NCI-H82 treated with DMSO at 0.1 percent for 48 hours (cell line): ENCODE data around the gene KLF16.

Source experiments
- DNase-seq: peaks from one replicate; lab custom pipeline; 2025; ENCODE audit not compliant: unreplicated experiment; lab: John Stamatoyannopoulos, UW

Gene KLF16

DNA sequence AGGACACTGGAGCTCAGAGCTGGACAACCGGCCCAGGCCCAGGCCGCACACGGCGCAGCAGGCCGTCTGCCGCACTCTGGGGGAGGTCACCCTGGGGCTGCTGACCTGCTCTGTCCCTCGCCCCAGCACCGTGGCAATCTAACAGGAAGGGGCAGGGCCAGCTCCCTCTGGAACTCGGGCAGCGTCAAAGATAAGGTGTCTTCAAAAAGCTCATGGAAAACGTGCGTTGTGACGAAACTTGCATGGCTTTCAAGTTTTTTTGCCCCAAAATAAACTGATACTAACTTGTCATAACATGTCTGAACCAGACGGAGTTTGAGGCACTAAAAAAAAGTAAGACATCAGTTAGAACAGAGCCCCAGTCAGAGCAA, 39.1 kb downstream of the KLF16 start:
- no peak for DNase-seq

- no peak for DNase-seq
These were observed 39.7 kb downstream of the KLF16 start for GRCh38 chr19:1823539-1824251.

- DNase-seq, result no peak
These were observed 40.4 kb downstream of the KLF16 start for GRCh38 chr19:1823020-1823419.

DNA sequence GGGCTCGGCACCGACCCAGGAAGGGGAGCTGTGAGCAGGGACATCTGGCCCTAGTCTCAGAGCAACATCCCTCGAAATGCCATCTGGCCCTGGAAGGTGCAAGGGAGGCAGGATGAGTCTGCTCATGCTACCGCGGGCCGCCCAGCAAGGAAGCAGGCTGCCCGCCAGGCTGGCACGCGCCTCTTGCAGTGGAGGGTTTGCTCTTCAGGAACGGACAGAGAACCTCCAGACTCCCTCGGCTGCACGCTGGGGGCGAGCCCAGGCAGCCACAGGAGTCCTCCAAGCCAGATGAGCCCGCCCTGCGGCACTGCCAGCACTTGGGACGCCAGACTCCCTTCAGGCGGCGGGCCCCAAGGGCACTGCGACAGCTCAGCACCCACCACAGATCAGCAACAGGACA, 41.2 kb downstream of the KLF16 start:
- DNase-seq, result no peak

- no peak for DNase-seq
These were observed 43.8 kb downstream of the KLF16 start for GRCh38 chr19:1819341-1820255.

DNA sequence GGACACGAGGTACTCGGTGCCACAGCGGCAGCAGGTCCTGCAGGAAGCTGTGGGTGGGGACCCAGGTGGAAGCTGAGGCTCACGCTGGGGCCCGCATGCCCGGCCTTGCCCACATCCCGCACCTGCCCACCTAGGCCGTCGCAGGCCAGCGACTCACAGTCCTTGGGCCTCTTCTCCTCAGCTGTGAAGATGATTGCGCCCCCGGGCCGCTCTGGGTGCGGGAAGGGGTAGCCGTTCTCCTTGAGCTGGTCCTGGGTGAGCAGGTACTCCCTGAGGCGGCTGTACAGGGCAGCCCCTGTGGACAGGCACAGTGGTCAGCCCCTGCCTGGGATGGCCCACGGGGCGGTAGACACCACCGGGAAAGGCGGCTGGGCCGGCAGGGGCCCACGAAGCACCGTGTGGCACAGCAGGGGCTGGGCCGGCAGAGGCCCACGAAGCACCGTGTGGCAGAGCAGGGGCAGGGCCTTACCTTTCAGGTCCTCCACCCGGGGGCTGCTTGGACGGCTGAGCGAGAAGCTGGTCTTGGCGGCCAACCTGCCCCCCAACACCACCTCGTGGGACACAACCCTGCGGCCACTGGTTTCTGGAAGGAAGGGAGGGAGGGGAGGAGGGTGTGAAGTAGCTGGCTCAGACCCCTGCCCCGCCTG, 44.7 kb downstream of the KLF16 start:
- no peak for DNase-seq

- DNase-seq, result no peak
These were observed 45.7 kb downstream of the KLF16 start for GRCh38 chr19:1817553-1818179.

GRCh38 chr19:1816530-1817298, 46.7 kb downstream of the KLF16 start:
- DNase-seq, result no peak

GRCh38 chr19:1815605-1816529, 47.5 kb downstream of the KLF16 start:
- DNase-seq, result no peak

GRCh38 chr19:1814833-1815604, 48.4 kb downstream of the KLF16 start:
- no peak for DNase-seq

DNA sequence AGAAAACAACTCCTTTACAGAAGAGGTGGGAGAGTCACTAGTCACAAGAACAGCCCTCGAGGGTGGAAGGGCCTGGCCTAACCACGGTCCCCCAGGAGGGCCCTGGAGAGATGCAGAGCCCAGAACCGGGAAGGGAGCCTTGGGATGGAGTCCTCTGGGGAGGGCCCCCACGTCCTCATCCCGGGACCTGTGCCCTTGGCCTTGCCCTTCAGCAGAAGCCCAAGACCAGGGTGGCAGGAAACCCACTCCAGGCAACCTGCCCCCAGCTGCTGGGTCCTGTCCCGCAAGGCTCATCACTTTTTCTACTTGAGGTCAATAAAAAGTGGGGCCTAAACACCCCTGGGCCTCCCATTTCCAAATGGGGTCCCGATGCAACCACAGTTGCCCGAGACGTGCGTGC, 49.0 kb downstream of the KLF16 start:
- no peak for DNase-seq

DNA sequence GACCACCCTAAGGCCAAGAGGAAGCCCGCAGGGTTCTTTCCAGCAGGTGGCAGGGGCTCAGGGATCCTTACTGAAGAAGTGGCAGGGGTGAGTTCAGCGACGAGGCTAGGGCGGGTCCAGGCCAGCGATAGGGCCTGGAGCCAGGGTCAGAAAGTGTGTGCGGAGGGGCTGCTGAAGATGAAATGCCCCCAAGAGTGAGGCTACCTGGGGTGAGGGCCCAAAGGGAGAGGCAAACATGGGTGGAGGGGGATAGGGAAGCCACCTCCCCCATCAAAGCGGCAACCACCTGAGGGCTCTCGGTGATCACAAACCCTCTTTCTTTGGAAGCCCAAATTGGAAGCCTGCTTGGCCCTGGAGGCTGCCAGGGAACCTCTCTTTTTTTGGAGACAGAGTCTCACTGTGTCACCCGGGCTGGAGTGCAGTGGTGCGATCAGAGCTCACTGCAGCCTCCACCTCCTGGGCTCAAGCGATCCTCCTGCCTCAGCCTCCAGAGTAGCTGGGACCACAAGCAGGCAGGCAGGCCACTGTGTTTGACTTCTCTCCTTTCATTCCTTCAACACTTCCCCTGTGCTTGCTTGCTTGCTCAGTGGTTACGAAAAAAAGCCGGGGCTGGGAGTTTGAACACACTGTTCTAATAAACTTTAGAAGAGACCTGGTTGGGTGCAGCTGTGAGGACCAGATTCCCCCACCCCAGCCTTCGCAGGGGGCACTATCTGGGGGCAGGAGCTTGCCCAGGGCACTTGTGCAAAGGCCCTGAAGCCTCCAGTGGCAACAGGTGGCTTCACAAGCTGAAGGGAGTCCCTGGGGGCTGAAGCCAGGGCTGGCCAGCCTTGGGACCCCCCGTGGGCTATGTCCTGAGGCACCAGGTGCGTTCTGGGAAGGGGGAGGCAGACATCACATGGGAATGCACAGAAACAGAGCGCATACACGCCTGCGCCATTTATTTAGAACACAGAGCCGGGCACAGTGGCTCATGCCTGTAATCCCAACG, 49.9 kb downstream of the KLF16 start:
- no peak for DNase-seq

DNA sequence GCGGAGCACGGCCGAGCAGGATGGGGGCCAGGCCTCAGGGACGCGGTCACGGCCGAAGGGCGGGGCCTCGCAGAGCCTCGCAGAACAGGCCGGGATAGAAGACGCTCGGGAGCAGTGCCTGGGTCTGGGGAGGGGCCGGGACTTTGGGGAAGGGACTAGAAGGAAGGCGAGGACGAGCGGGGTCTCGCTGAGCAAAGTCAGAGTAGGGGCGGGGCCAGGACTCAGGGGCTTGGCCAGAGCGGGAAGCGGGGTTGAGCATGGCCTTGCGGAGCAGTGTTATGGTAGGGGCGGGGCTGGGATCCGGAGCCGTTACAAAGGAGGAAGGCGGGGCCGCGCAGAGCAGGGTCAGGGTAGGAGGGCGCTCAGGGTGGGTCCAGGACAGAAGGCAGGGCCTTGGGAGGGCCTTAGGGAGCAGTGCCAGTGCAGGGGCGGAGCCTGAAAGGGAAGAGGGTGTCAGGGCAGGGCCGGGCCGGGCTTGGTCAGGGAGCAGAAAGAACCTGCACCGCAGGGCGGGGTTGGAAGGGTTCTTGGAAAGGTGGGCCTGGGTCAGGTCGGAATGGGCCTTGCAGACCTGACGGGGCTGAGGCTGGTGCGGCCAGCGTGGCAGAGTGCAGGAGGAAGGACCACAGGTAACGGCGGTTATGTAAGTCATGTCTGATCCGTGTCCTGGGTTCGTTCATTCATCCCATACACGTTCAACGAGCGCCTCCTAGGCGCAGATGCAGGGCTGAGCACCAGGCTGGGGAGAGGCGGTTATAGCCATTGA, 50.8 kb downstream of the KLF16 start:
- DNase-seq, result peak; percentile 85

GRCh38 chr19:1811942-1812425, 51.4 kb downstream of the KLF16 start, which contains the start of gene ATP8B3:
Gene ATP8B3, minus strand, starts transcription at chr19:1812276. Its CDS starts 540 bp downstream, at chr19:1811736.
- no peak for DNase-seq

DNA sequence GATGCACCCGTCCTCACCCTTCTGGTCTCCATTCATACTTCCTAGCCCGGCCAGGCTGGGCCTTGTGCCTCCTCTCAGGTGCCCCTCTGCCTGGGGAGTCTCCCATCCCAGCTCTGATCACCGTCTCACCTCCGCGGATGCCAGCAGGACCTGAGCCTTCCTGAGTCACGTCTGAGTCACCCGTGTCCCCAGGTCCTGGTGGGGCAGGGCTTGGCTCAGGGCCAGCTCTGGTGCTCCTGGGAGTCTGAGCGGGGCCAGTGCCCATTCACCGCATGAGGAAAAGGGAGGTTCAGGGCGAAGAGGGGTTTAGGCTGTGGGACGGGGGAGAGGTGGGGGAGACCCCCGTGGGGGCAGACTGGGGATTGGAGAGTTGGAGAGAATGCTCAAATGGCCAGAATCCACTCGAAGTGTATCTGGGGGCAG, 51.9 kb downstream of the KLF16 start:
- no peak for DNase-seq

GRCh38 chr19:1810439-1811160, 52.8 kb downstream of the KLF16 start:
- no peak for DNase-seq
